Calu3 (cell line): ENCODE measurements around the gene COL3A1. TPM values are rescaled to one million over a fixed set of nuclear protein-coding genes. Genes with fewer than 3 reads are reported as not detected.

Experiments used
- BruUV-seq: library from RNA; stranded (reverse); fragments of 400-500 nt; replicated peaks from 2 replicates; lab custom pipeline; 2021; lab: Mats Ljungman, UMichigan
- CTCF ChIA-PET: fragments of 300-600 bp; sonication (Branson Sonifier 250); formaldehyde crosslinking; loops from one replicate; lab custom pipeline; 2022; ENCODE audit warnings: antibody characterized with exemption; lab: Charles Lee
- DNase-seq: peaks from one replicate; pipeline ENCODE4 v3.0.0; 2022
- H3K27ac Mint-ChIP-seq: one replicate; pipeline ENCODE4 v1.8.0; 2022; ENCODE audit warnings: mixed read lengths; ENCODE audit not compliant: unreplicated experiment
- H3K27me3 Mint-ChIP-seq: one replicate; pipeline ENCODE4 v1.8.0; 2022; ENCODE audit warnings: mixed read lengths; ENCODE audit not compliant: unreplicated experiment
- H3K36me3 Mint-ChIP-seq: one replicate; pipeline ENCODE4 v1.8.0; 2022; ENCODE audit warnings: mild to moderate bottlenecking, moderate library complexity, mixed read lengths; ENCODE audit not compliant: insufficient read depth, unreplicated experiment
- H3K4me1 Mint-ChIP-seq: one replicate; pipeline ENCODE4 v1.8.0; 2022; ENCODE audit warnings: mild to moderate bottlenecking, low read depth, mixed read lengths; ENCODE audit not compliant: unreplicated experiment
- H3K4me3 Mint-ChIP-seq: one replicate; pipeline ENCODE4 v1.8.0; 2022; ENCODE audit warnings: mild to moderate bottlenecking, low read depth, moderate library complexity, mixed read lengths; ENCODE audit not compliant: unreplicated experiment
- H3K9me3 Mint-ChIP-seq: one replicate; pipeline ENCODE4 v1.8.0; 2022; ENCODE audit warnings: low read depth, mixed read lengths; ENCODE audit not compliant: unreplicated experiment
- CTCF ChIP-seq: fragments of 200-600 bp; IDR thresholded peaks from one replicate; pipeline ENCODE4 v1.8.0; 2022; ENCODE audit warnings: antibody characterized with exemption; ENCODE audit not compliant: unreplicated experiment
- intact Hi-C: fragments of 100-400 bp; cut with micrococcal nuclease; formaldehyde crosslinking; loops from one replicate; pipeline ENCODE4 v1.10.0; 2022; ENCODE audit not compliant: unreplicated experiment
- total RNA-seq: library from RNA; stranded (reverse); gene quantifications from 2 replicates; pipeline ENCODE4 v1.2.3, GENCODE V29; 2022

Gene COL3A1
- total RNA-seq, 1 experiment from 2014 or later: not detected

- intact Hi-C loops: no loop called here
- no peaks in the 10 kb centered on the region for H3K36me3 Mint-ChIP-seq
- no peak overlapping the region for H3K4me3 Mint-ChIP-seq
- H3K9me3 Mint-ChIP-seq: no peaks in the 10 kb centered on the region
- H3K4me1 Mint-ChIP-seq: no peaks in the 10 kb centered on the region
- TF ChIP-seq CTCF: no peak
- no peak overlapping the region for H3K27ac Mint-ChIP-seq
- CTCF ChIA-PET: no interaction called here
- BruUV-seq: no TSS peak
- no peak for DNase-seq
- no peaks in the 10 kb centered on the region for H3K27me3 Mint-ChIP-seq
Measured at GRCh38 chr2:188969236-188969635, 4.9 kb upstream of the COL3A1 start.

GRCh38 chr2:188969651-188970050 is 4.5 kb upstream of the COL3A1 start:
- intact Hi-C loops: no loop called here
- TF ChIP-seq CTCF: no peak
- no TSS peak for BruUV-seq
- Mint-ChIP-seq H3K27me3 (no peaks in the 10 kb centered on the region), H3K9me3 (no peaks in the 10 kb centered on the region), H3K4me1 (no peaks in the 10 kb centered on the region), H3K4me3 (no peak overlapping the region), H3K36me3 (no peaks in the 10 kb centered on the region), H3K27ac (no peak overlapping the region)
- DNase-seq: no peak
- CTCF ChIA-PET: no interaction called here

- CTCF ChIA-PET: no interaction called here
- no peak overlapping the region for H3K27ac Mint-ChIP-seq
- intact Hi-C loops: no loop called here
Measured at GRCh38 chr2:188970211-188970610, 4.0 kb upstream of the COL3A1 start.

GRCh38 chr2:188971432-188971861 is 2.7 kb upstream of the COL3A1 start:
- H3K27me3 Mint-ChIP-seq: no peaks in the 10 kb centered on the region
- CTCF ChIA-PET: no interaction called here
- BruUV-seq: no TSS peak
- no peak overlapping the region for H3K4me3 Mint-ChIP-seq
- intact Hi-C loops: no loop called here
- no peaks in the 10 kb centered on the region for H3K9me3 Mint-ChIP-seq
- no peak overlapping the region for H3K27ac Mint-ChIP-seq
- DNase-seq: no peak
- TF ChIP-seq CTCF: no peak
- H3K36me3 Mint-ChIP-seq: no peaks in the 10 kb centered on the region
- H3K4me1 Mint-ChIP-seq: no peaks in the 10 kb centered on the region

More at GRCh38 chr2:188970211-188970610, 4.0 kb upstream of the COL3A1 start:
- Mint-ChIP-seq H3K27me3 (no peaks in the 10 kb centered on the region), H3K4me3 (no peak overlapping the region), H3K9me3 (no peaks in the 10 kb centered on the region), H3K4me1 (no peaks in the 10 kb centered on the region), H3K36me3 (no peaks in the 10 kb centered on the region)
- no TSS peak for BruUV-seq
- DNase-seq: no peak
- TF ChIP-seq CTCF: no peak
